Activated CD8-positive, alpha-beta memory T cell treated with anti-CD3 and anti-CD28 coated beads, Interleukin-2, amount 50 U/mL, for 4 hours (primary cell): ENCODE data around the gene CLDN3.

Experiments
- DNase-seq: peaks from one replicate; pipeline ENCODE4 v3.0.0-alpha.2; 2020

The CLDN3 gene

DNA sequence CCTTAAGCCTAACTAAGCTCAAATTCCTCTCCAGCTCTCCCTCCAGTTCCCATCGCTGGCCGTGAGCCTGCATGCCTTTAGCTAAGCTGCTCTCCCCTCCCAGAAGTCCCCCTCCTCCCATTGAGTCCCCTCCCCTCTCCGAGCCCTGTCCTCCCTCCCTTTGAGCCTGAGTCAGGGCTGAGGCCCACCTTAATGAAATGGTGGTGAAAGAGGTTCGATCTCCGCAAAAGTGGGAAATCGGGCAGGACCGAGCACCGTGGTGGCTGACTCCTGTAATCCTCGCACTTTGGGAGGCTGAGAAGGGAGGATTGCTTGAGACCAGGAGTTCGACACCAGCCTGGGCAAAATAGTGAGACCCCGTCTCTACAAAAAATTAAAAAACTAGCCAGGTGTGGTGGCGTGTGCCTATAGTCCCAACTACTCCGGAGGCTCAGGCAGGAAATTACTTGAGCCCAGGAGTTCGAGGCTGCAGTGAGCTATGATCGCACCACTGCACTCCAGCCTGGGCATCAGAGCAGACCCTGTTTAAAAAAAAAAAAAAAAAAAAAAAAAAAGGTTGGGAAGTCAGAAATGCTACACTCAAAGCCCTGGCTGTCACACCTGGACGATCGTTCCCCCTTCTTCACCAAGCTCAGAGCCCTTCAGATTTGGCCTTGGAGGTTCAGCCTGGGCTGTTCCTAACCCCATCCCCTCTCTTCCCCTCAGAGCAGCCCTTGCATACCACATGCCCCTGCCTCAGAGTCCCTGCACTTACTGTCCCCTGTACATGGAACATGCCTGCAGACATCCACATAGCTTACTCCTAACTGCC is 995 bp upstream of the CLDN3 start:
- no peak for DNase-seq

DNA sequence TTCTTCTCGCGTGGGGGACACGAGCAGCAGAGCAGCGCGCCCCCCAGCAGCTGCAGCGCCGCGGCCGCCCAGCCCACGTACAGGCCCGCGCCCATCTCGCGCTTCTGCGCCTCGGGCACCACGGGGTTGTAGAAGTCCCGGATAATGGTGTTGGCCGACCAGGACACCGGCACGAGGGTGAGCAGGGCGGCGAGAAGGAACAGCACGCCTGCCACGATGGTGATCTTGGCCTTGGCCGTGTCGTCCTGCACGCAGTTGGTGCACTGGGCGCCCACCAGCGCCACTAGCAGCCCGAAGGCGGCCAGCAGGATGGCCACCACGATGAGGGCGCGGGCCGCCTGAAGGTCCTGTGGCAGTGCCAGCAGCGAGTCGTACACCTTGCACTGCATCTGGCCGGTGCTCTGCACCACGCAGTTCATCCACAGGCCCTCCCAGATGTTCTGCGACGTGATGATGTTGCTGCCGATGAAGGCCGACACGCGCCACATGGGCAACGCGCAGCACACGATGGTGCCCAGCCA is 529 bp downstream of the CLDN3 start:
- no peak for DNase-seq

DNA sequence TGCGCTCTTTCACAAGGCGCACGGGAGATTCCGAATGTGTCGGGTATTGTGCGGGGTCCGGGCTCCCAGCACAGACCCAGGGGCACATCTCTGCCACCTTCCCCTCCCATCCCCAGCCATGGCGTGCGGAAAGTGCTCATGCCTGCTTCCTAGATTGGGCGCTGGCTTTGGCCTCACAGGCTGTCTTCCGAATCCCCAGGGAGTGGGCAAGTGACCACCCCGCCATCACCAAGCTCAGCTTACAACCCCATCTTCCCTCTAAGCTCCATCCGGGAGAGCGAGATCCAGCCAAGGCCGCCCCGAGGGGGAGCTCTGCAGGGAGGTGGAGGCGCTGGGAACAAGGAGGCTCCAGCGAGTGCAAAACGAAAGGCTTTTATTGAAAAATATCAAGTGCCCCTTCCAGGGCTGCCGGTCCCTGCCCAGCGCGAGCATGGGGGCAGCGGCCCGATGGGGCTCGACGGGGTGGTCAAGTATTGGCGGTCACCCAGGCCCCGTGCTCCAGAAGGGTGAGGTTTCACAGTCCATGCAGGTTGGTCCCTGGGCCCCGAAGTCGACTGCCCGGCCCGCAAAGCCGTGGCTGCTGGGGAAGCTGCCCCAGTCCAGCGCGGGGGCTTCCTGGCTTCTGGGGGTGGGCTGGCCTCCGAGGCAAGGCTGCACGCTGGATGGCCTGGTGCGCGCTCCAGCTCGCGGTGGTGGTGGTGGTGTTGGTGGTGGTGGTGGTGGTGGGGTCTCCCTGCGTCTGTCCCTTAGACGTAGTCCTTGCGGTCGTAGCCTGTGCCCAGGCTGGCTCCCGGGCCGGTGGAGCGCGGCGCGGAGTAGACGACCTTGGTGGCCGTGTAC is 1.2 kb downstream of the CLDN3 start:
- DNase-seq: no peak

- DNase-seq: no peak
Measured at GRCh38 chr7:73766556-73767229, 3.4 kb downstream of the CLDN3 start.

DNA sequence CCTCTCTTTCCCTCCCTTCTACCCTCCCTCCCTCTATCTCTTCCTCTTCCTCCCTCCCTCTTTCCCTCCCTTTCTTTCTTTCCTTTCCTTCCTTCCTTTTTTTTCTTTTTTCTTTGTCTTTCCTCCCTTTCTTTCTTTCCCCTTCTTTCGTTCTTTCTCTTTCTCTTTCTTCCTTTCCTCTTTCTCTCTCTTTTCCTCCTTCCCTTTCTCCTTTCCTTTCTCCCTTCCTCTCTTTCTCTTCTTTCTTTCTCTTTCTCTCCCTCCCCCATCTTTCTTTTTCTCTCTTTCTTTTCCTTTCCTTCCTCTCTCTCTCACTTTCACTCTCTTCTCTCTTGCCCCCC is 7.4 kb downstream of the CLDN3 start:
- no peak for DNase-seq

DNA sequence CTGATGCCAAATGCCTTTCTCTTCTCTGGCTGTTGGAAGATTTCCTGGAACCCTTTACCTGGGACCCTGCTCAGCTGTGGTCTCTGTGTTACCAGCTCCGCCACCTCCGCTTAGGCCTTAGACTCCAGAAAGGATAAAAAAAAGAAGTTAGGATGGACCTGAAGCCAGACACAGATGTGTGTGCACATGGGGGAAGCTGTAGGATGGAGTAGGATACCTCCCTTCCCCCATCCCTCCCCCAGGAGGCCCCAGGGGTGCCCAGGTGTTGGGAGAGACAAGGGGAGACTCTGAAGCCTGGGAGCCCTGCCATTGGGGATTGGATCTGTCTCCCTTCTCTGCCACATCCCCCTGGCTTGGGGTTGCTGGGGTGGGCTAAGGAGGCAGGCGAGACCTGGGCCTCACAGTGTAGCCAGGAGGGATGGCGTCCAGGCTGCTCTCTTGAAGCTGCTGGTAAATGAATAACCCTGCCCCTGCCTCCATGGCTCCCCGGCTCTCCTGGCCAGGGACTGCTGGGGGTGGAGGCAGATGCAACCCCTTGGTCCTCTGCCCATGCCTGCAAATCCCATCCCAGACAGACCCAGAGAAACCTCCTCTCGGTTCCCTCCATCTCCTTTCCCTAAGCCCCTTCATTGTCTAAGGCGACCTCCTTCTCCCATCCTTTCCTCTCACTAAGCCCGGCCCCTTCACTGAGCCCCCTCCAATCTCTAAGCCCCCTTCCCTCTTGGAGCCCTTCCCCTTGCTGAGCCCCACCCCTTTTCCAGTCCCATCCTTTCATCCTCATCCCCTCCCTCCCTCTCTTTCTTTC is 8.0 kb downstream of the CLDN3 start:
- no peak for DNase-seq

GRCh38 chr7:73758581-73759138 is 11.4 kb downstream of the CLDN3 start:
- DNase-seq: no peak

GRCh38 chr7:73749931-73750776 is 19.9 kb downstream of the CLDN3 start:
- no peak for DNase-seq

DNA sequence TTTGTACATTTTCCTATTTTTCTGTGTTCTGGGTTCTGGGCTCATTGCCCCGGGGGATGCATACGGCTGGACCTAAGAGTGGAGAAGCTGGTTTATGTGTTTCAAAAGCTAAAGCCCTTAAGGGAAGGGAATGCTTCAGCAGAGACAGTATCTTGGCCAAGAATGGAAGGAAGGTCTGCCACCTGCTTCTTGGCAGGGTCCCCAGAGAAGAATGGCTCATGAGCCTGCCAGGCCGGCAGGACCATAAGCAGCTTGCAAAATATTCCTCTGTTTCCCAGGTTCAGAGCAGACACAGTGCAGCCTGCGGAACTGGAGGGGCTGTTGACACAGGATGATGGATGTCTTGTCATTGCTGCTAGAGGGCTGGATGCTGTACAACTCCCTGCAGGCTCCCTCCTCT is 23.7 kb downstream of the CLDN3 start:
- no peak for DNase-seq

DNA sequence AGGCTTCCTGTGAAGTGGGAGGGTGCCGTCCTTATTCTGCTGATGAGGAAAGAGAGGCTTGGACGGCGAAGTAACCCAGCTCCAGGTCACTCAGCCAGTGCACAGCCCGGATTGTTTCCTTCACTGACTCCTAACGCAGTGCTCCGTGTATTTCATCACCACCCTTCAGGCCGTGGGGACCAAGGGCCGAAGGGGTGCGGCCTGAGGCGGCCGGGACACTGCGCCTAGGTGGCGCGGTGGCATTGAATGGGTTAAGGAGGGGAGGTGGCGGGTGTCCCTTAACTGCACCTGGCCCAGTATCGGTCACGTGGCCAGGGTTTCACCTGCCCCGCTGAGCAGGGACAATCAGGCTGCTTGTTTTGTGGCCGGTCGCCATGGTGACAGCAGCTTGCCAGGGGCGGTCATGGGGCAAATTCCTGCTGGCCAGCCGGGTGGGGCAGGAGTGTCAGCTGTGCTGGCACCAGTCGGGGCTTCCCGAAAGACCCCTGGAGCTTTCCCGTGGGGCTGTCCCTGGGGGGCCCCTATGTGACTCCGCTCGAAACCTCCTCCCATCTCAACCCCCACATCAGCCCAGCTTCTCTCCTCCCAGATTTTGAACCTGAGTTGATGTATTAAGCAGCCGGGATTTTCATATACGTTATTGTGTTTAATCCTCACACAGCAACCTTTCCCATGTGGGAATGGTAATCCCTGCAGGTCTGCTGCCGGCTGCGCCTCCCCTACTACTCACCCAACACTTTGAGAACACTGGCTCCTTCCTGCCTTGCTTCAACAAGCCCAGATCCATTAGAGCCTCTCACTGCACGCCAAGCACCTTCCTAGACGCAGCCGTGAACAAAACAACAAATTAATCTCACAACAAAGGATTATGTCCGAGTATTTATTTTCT is 27.1 kb downstream of the CLDN3 start:
- no peak for DNase-seq

DNA sequence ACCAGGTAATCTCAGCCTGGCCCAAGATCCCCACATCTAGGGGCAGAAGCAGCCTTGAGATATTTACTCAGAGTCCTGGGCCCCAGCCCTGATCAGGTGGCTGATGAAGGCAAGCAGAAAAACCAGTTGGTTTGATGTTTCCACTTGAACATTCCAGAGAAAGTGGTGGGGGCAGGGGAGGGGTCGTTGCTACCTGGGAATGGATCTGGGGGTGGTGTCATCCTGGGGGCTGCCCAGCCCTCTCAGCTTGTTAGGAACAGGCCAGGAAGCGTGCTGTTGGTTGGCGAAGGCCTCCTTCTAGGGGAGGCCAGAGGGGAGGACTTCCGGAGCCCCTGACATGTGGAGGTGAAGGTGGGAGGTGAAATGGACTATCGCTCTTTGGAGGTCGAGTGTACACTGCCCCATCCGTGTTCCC is 27.7 kb downstream of the CLDN3 start:
- DNase-seq: no peak

GRCh38 chr7:73741600-73741999 is 28.5 kb downstream of the CLDN3 start:
- no peak for DNase-seq

DNA sequence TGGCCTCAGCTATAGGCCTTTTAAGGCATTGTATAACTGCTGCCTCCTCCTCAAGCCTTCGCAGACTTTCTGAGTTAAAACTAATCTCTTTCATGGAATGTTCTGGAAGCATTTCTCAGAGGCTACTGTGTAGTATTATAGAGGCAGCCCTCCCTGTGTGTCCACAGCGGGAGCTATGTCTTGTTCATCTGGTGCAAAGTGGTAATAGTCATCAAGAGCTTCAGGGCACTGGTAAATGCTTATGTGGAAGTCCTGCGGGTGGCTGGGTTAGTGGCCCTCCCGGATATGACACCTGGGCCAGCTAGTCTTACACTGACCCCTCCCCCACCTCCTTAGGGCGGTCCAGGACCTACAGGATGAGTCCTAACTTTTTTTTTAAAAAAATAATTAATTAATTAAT is 29.3 kb downstream of the CLDN3 start:
- no peak for DNase-seq

DNA sequence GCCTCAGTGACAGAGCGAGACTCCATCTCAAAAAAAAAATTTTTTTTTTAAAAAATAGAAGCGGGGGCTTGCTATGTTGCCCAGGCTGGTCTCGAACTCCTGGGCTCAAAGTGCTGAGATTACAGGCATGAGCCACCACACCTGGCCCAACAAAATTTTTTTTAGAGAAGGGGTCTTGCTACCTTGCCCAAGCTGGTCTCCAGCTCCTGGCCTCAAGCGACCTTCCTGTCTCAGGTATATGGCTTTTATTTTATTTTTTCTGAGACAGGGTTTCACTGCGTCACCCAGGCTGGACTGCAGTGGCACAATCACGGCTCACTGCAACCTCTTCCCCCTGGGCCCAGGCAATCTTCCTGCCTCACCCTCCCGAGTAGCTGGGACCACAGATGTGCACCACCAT is 29.9 kb downstream of the CLDN3 start:
- no peak for DNase-seq

DNA sequence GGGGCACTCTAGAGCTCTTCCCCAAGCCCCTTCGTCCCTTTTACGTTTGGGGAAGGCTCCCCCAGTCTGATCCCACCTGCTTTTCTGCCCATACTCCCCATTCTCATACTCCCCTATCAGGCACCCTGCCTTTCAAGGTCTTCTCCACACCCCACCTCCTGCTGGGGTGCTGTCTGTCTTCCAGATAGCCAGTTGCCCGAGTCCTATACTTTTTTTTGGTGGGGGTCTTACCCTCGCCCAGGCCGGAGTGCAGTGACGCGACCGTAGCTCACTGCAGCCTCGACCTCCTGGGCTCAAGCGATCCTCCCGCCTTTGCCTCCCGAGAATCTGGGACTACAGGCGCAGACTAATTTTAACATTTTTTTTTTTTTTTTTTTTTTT is 30.7 kb downstream of the CLDN3 start:
- DNase-seq: no peak

- DNase-seq: peak; percentile 99
Measured at GRCh38 chr7:73738612-73739386, 31.3 kb downstream of the CLDN3 start, which contains the start of gene ABHD11. ABHD11 (minus strand) TSS chr7:73738802; CDS start chr7:73738770, 32 bp downstream.

DNA sequence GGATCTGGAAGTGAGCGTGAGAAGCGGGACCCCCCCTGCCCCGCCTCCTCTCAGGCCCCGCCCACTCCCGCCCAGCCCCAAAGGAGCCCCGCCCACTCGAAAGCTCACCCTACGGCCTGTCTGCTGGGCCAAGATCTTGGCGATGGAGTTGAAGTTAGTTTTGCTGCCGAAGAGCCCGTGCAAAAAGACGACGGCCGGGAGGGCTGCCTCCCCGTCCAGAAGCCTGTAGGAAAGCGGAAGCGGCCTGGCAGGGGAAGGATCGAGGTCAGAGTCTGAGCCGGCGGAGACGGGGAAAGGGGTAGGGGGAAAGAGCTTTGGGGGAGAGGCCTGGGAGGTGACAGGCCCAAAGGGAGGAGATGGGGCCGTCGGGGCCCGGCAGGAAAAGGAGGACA is 31.9 kb downstream of the CLDN3 start:
- DNase-seq: peak; percentile 64

DNA sequence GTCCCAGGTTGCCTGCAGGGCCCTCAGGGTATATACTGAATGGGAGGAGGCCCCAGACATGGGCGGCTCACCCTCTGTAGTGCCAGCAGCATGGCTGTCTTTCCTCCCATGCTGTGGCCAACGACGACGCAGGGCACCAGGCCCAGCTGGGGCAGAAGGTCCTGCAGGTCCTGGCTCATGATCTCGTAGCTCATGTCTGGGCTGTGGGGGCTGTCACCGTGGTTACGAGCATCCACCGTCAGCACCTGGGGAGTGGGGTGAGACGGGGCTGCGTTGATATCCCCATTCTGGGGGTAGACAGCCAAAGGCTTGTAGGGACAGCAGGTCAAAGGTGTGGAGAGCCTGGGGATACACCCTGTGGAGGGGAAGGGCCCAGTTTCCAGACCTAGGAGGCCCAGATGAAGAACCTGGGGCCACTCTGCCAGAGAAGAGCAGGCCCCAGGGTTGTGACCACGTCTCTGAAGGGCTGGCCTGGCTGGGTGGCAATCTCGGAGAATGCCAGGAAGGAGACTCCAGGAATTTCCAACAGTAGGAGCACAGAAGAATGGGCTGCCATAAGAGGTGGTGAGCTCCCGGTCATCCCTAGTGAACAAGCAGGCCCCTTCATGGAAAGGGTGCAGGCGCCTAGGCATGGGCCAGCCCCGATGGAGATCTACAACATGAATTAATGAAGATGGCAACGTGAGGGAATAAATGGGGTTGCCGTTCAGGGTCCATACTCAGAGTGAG is 32.4 kb downstream of the CLDN3 start:
- DNase-seq: no peak

DNA sequence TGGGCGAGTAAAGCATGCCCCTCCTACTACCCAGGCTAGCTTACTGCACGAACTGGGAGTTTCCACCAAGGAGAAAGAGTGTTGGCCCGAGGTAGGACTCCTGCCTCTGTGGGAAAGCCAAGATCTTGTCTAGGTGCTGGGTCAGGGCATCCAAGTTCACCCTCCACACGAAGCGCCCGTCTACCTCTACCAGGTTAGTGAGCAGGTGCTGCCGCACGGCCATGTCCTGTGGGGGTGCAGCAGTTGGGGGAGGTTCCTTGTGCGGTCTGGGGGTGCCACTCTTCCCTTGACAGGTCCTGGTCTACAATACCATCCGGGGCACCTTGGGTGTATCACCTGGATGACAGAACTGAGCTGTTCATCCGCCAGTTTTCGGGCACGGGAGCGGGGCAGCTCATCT is 33.2 kb downstream of the CLDN3 start:
- DNase-seq: no peak
